ENCODE data around the gene NPNT.
"Not testable (repeated sequence)": the region's sequence is repeated elsewhere in the genome, so short reads cannot be mapped to it uniquely, and the experiment has no call there.

The NPNT gene, protein sequence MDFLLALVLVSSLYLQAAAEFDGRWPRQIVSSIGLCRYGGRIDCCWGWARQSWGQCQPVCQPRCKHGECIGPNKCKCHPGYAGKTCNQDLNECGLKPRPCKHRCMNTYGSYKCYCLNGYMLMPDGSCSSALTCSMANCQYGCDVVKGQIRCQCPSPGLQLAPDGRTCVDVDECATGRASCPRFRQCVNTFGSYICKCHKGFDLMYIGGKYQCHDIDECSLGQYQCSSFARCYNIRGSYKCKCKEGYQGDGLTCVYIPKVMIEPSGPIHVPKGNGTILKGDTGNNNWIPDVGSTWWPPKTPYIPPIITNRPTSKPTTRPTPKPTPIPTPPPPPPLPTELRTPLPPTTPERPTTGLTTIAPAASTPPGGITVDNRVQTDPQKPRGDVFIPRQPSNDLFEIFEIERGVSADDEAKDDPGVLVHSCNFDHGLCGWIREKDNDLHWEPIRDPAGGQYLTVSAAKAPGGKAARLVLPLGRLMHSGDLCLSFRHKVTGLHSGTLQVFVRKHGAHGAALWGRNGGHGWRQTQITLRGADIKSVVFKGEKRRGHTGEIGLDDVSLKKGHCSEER

DNA sequence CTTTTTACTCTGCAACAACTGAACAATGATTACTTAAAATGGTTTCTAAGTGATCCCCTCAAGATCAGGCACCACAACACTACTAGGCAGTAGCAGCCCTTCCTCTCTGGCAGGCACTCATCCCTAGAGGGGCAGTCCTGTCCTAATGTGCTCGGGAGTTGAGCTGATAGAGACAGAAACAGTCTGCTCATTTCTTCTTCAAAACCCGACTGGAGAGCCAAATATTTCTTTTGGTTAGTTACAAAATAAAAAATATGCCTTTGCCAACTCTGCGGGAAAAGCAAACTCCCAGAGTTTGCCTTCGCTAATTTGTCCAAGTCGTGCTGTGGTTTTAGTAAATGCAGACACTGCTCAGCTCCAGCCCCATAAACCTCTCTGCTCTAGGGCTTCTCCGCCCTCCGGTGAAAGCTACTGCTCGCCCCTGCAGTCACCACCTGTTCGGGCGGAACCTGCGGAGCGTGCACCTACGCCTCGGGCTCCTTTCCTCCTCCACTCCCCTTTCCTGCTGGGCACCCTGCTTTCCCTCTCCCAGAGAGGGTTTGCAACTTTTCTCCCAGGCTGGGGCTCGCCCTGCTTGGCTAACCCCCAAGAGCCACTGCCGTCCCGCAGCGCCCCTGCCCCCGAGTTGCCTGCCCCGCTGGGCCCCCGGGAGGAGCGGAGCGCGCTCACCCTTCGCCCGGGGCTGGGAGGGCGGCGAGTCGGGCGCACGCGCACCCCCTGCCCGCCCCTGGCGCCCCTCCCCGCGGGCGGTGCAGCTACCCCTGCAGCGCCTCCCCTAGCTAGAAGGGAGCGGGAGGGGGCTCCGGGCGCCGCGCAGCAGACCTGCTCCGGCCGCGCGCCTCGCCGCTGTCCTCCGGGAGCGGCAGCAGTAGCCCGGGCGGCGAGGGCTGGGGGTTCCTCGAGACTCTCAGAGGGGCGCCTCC lies at the start of gene NPNT:
Gene NPNT (plus strand): TSS at position 812 of the 923 bp plus-strand sequence. CDS start 182 bp downstream, outside the sequence.
- no peak for DNase-seq (ENCODE audit: low spot score)

DNA sequence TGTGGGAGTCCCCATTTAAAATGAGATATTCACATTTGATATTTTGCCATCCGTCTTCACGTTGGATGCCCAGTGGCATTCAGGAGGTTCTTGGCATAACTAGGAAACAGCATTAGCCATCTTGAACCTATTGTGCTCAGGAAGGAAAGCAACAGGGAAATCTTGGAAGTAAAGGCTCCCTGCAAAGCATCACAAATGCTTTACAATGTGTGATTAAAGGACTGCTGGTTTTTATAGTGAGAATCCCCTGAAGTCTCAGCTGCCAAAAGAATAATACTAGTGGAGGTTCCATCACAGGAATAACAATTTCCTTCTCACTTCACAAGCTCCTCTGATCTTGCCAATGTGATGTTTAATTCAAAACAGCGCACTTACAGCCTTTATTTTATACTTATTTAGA lies 49.7 kb upstream of the NPNT start:
- no peak for DNase-seq (ENCODE audit: low spot score)

GRCh38 chr4:105848359-105848758 lies 46.9 kb upstream of the NPNT start:
- not testable (repeated sequence) for DNase-seq (ENCODE audit: low spot score)

- no peak for DNase-seq (ENCODE audit: low spot score)
These were observed 44.1 kb upstream of the NPNT start for GRCh38 chr4:105851196-105851595.

GRCh38 chr4:105852230-105852629 lies 43.0 kb upstream of the NPNT start:
- DNase-seq (ENCODE audit: low spot score), result not testable (repeated sequence)

DNA sequence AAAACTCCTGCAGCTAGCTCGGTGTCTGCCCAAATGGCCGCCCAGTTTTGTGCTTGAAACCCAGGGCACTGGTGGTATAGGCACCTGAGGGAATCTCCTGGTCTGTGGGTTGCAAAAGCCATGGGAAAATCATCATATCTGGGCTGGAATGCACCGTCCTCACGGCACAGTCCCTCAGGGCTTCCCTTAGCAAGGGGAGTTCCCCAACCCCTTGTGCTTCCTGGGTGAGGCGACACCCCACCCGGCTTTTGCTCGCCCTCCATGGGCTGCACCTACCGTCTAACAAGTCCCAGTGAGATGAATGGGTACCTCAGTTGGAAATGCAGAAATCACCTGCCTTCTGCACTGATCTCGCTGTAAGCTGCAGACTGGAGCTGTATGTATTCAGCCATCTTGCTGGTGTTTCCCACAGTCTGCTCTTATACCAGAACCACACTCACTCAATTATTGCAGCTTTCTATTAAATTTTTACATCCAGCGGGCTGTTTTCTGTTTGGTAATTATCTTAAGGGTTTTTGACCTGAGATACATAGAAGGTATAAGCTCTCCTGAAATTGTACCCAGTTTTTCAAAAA lies 36.7 kb upstream of the NPNT start:
- no peak for DNase-seq (ENCODE audit: low spot score)

DNA sequence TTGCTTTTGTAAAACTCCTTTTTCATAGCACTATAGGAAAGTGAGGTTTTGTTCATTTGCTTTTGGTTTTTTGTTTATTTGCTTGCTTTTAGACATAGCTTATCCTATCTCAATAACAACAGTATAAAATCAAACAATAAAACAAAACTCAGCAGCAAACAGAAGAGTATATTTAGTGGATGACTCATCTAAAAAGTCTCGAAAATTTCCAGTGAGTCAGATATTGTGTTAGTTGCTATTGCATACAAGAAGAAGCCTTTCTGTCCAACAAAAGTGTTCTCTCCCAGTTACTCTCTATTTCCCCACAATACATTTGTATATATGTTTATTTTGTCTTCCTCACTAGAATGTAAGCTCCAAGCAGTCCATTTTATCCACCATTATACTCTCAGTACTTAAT lies 36.0 kb upstream of the NPNT start:
- no peak for DNase-seq (ENCODE audit: low spot score)

DNA sequence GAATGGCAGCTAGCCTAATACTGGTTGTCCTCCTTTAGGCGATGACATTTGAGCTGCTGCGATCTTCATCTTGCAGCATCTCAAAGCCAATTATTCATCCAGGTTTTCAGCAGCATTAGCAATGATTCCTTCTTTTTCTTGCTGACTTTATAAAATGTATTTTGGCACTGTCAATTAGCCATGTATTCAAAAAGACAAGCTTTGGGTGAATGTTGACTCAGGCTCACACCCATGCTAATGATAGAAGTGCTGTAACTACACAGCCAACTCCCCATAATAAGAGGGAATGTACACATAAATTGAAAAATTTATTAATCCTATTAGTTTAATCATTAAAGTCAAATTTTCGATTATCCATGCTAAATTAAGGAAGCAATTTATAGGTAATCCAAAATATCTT lies 24.3 kb upstream of the NPNT start:
- no peak for DNase-seq (ENCODE audit: low spot score)

DNA sequence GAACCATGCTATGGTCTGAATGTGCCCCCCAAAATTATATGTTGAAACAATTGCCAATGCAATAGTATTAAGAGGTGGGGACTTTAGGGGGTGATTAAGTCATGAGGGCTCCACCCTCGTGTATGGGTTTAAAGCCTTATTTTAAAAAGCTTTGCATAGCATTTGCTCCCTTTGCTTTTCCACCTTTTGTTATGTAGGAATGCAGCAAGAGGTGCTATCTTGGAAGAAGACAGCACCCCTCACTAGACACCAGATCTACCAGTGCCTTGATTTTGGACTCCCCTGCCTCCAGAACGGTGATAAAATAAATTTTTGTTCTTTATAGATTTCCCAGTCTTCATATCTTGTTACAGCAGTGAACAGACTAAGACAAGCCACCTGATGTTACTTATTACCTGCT lies 23.3 kb upstream of the NPNT start:
- no peak for DNase-seq (ENCODE audit: low spot score)

GRCh38 chr4:105875233-105875632 lies 20.0 kb upstream of the NPNT start:
- no peak for DNase-seq (ENCODE audit: low spot score)

DNA sequence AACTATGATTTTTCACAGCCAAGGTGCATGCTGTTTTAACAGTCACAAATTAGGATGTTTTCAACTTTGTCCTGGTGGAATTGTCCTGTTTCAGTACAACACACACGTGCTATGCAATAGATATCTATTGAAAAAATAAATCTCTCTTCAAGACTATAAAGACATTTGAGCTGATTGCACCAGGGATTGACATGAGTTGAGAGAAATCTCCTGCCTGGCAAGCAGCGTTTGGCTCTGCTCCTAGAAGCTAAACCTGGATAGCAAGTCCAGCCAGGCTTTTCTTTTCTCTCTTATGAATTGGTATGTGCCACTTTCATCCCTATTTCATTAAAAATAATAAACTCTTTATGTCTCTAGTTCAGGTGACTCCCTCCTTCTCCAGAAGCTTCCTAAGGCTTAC lies 16.6 kb upstream of the NPNT start:
- no peak for DNase-seq (ENCODE audit: low spot score)

GRCh38 chr4:105887508-105887907 lies 7.8 kb upstream of the NPNT start:
- DNase-seq (ENCODE audit: low spot score), result no peak

DNA sequence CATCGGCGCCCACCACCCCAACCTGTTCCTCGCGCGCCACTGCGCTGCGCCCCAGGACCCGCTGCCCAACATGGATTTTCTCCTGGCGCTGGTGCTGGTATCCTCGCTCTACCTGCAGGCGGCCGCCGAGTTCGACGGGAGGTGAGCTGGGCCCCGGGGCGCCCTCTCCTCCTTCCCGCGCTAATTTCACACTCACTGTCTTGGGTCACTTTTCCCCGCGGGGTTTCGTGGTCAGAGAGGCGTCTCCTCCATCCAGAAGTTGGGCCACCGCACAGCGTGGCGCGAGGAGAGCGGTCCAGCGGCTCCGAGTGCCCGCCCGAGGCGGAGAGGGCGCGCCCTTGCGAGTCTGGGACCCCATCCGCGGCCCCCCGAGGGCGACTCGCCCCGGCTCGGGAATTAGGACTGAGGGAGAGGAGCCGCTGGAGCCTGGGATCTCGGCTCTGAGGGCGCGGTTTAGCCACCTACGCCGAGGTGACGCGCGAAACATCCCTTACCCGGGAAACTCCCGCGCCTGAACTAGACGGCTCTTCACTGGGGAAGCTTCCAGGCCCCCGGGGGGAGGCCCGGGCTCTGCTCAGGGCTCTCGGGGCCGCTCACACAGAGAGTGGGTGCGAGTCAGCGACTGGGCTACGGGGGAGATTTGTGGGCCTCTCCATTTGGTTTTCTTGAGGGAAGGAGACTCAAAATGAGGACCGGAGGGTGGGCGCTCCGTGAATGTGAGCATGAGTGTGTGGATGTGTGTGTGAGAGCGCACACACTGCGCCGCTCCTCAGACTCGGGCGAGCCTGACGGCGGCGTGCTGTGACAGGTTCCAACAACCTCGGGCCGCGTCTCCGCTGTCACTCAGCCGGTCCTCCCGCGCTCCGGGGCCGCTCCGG lies 551 bp downstream of the NPNT start:
- DNase-seq (ENCODE audit: low spot score), result no peak

- DNase-seq (ENCODE audit: low spot score), result no peak
These were observed 1.2 kb downstream of the NPNT start for GRCh38 chr4:105896461-105896942.

DNA sequence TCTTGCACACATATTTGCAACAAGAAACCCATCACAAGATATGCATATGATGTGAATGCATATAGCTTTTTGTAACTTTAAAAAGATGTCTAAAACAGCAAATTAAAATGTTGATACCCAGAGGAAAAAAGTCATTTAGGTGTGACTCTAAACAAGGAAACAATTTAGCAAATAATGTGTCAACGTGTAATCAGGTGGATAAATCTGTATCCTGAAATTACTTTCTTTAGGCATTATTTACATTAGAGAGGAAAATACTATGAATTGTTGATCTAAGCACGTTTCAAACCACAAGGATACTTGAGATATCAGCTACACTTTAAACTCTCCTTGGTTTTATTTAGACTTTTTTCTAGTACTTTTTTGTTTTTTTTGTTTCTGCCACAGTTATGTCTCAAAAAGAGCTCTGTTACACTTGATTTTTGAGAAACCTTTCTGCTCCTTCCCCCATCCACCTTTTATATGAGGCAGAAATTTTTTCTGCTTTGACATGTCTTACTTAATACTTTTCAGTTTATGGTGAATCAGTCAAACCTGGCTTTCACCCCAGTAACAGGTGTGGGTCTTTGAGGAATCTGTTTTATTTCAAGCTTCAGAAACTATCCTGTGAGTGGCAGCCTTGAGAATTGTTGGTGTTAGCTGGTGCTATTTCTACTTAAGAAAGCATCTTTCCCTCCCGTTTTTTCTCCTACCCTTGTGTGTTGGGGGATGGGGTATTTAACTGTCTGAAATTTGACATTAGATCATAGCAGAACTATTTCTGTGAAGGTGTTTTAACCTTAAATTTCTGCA lies 1.9 kb downstream of the NPNT start:
- DNase-seq (ENCODE audit: low spot score), result no peak

DNA sequence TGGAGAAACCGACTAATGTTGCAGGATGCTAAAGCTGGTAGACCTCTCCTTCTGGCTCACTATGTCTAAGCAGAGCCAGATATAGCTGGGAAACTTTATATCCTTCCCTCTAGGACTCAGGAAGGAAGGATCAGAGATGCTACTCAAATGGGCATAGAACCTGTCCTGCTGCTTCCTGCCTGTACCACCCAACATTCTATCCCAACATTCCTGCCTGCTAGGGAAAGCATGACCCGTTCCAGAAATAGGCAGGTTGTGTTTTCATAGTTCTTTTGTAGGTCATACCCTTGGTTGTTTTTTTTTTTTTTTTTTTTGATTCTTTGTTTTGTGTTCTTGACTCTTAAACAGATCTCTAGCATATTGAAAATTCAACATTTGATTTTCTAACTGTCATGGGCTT lies 5.3 kb downstream of the NPNT start:
- DNase-seq (ENCODE audit: low spot score), result no peak

DNA sequence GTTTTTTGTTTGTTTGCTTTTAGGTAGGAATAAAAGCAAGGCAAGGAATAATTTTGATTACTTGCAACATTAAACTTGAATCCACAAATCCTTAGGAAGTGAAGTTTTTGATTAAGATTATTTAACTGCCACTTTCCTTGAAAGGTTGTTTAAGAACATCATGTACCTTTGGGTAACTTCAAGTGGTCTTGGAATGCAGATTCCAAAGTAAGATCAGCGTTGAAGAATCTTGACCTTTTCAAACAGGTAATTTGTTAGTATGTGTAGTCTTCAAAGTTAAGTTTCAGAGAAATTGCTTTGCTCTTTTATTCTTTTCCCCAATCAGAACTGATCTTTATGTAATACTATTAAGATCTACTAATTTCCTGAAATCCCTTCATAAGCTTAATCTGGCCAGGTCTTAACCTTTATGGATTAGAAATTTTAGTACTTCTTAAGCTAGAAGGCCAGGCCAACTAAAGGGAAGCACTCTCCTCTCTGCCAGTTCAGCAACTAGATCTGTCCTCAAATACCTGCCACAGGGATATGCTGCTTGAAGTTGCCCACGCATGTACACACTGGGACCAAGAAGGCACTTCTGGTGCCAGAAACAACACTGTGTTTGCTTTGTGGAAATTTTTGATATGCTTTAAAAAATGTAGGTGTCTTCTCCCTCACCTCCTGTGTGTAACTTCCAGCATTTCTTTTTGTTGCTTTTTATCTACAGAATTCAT lies 7.4 kb downstream of the NPNT start:
- DNase-seq (ENCODE audit: low spot score), result no peak

GRCh38 chr4:105909787-105910281 lies 14.6 kb downstream of the NPNT start:
- DNase-seq (ENCODE audit: low spot score), result no peak

DNA sequence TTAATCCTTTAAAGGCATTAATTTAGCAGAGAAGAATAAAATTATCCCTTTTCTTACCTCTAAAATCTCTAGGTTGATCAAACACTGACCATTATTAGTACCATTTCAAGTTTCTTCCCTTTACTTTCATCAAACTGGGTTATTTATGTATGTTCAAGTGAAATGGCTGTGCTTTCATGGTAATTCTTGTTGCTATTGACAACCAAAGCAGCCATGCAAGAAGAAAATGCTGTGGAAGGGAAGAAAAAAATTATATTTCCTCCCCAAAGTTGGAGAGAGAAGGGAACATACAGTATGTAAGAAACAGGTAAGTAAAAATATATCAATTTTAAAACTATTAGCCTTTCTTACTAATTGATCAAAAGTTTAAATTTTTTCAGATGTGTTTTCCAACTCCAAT lies 16.2 kb downstream of the NPNT start:
- no peak for DNase-seq (ENCODE audit: low spot score)

GRCh38 chr4:105912633-105913032 lies 17.4 kb downstream of the NPNT start:
- no peak for DNase-seq (ENCODE audit: low spot score)

All from CD4-positive, alpha-beta T cell treated with Interleukin-2 at 100 ng/mL for 4 hours (primary cell).